Metanephros (tissue), 1 donor: ENCODE measurements around the gene GPAM. TPM values are rescaled to one million over a fixed set of nuclear protein-coding genes. Genes with fewer than 3 reads are reported as not detected.

Experiments
- total RNA-seq: library from RNA; depleted of rRNA; stranded (reverse); fragments of >200 nt; gene quantifications from one replicate; pipeline ENCODE4 v1.2.3, GENCODE V29; 2014

Gene GPAM
- total RNA-seq, result 14.9 TPM

DNA sequence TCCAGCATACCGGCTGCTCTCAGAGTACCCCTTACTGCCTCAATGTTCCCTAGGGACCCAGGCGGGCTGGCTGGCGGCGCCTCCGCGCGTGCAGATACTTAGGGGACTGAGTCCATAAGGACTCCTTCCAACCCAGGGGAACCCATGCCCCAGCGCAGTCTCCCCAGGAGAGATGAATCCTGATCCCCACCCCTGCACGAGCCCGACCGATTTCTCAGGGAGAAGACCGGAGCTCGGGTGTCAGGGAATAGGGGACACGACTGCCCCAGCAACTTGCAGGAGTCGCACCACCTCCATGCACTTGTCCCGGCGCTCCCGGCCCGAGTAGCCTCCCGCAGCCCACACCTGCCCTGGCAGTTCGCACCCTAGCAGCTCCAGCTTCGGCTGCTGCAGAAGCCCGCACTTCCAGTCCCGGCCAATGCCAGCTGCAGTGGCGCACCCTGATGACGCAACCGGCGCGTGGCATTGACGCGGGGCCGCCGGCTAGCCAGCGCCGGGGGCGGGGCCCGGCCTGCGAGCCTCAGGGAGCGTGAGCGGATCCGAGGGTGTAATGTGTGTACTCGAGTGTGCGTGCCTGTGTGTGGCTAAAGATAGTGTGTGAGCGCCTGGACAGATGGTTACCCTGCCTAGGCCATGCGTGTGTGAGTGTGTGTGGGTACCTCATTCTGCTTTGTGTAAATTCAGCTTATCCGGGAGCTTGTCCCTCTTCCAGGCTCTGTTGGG is at the start of gene GPAM:
Gene GPAM (minus strand): TSS at position 437 of the 723 bp plus-strand sequence. CDS start 1,981 bp downstream, outside the sequence.

Other genes starting within 250 kb of the GPAM start
- not detected for gene TECTB, start 99.6 kb upstream of the GPAM start, total RNA-seq
- 7.0 TPM for gene ACSL5, start 190.4 kb upstream of the GPAM start, total RNA-seq